Stimulated activated naive CD8-positive, alpha-beta T cell treated with anti-CD3 and anti-CD28 coated beads, Interleukin-15, amount 100 ng/mL, for 72 hours (primary cell): ENCODE data around the gene B3GNT7.
"Not testable (repeated sequence)": the region's sequence is repeated elsewhere in the genome, so short reads cannot be mapped to it uniquely, and the experiment has no call there.

Source experiments
- ATAC-seq: fragments of 150-1000 bp; cut with Tn5 transposase; 2 replicates; pipeline ENCODE4 v1.10.0; 2021; ENCODE audit warnings: mild to moderate bottlenecking, moderate library complexity
- DNase-seq, 2 donors: peaks; one replicate each; pipeline ENCODE4 v3.0.0; 2021 to 2022
- H3K27ac Mint-ChIP-seq, 2 donors: one replicate each; pipeline ENCODE4 v1.8.0; 2022; ENCODE audit warnings: mild to moderate bottlenecking in 2 of 2, mixed read lengths in 2 of 2, moderate library complexity in 2 of 2
- H3K27me3 Mint-ChIP-seq: one replicate; pipeline ENCODE4 v1.8.0; 2022; ENCODE audit warnings: mixed read lengths
- H3K4me1 Mint-ChIP-seq: one replicate; pipeline ENCODE4 v1.8.0; 2022; ENCODE audit warnings: mild to moderate bottlenecking, mixed read lengths
- H3K4me3 Mint-ChIP-seq, 2 donors: one replicate each; pipeline ENCODE4 v1.8.0; 2022; ENCODE audit warnings: mild to moderate bottlenecking in 2 of 2, mixed read lengths in 2 of 2, moderate library complexity in 1 of 2
- H3K9me3 Mint-ChIP-seq, 2 donors: one replicate each; pipeline ENCODE4 v1.8.0; 2022; ENCODE audit warnings: mixed read lengths in 2 of 2

B3GNT7 gene

GRCh38 chr2:231395188-231396057 lies at the start of gene B3GNT7:
Gene B3GNT7 (plus strand): TSS chr2:231395710. CDS start chr2:231395804, 94 bp downstream.
- peak; percentile 37 for ATAC-seq
- no peak for DNase-seq
- H3K27ac Mint-ChIP-seq, result peak within 1 kb of the TSS in 1 of 2 donors; percentile 74
- peak within 1 kb of the TSS; percentile 76 to 91 for H3K4me3 Mint-ChIP-seq
- no peaks in the 10 kb centered on the region for H3K9me3 Mint-ChIP-seq
- H3K4me1 Mint-ChIP-seq, result peaks cover 44% of the 10 kb centered on the region
- peaks cover 68% of the 10 kb centered on the region for H3K27me3 Mint-ChIP-seq

DNA sequence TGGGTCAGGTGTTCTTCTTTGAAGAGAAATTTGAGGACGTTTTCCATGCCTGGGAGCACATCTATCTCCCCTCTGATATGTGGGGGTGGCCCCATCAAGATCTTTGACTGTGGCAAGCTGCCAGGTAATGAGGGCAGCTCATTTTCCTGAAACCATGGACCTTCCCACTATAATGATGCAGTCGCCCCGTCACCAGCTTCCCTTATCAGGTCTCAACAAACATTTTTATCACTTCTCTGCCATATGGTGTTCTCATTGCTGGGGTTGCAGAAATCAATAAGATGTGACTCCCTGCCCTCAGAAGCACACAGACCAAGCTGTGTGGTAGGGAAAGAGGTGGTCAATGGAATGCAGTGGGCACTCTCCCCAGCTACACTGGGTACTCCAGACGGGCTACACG lies 48.4 kb upstream of the B3GNT7 start:
- no peak overlapping the region for H3K4me3 Mint-ChIP-seq
- no peak for ATAC-seq
- no peak overlapping the region for H3K27ac Mint-ChIP-seq
- H3K27me3 Mint-ChIP-seq, result no peaks in the 10 kb centered on the region
- H3K9me3 Mint-ChIP-seq, result no peaks in the 10 kb centered on the region
- no peak for DNase-seq
- no peaks in the 10 kb centered on the region for H3K4me1 Mint-ChIP-seq

DNA sequence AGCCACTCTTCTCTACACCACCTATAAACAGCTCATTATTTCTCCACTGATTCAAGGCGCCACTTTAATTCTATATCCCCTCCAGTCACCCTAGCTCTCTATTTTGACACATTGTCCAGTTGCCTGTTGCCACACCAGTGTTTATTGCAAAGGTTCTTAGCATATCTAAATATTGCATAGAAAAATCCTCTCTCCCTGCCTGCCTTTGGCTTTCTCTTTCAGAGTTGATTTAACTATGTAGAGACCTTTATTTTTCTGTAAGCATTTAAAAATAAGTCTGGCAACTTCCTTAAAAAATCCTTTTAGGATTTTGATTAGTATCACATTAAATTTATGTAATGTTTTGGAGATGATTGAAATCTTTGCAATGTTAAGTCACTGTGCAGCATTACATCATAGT lies 47.9 kb upstream of the B3GNT7 start:
- Mint-ChIP-seq H3K27ac (no peak overlapping the region), H3K27me3 (no peaks in the 10 kb centered on the region), H3K4me1 (no peaks in the 10 kb centered on the region), H3K9me3 (no peaks in the 10 kb centered on the region), H3K4me3 (no peak overlapping the region)
- ATAC-seq, result no peak
- no peak for DNase-seq

- DNase-seq (no peak), ATAC-seq (no peak)
- H3K27ac Mint-ChIP-seq, result no peak overlapping the region
- H3K9me3 Mint-ChIP-seq, result no peaks in the 10 kb centered on the region
- no peaks in the 10 kb centered on the region for H3K27me3 Mint-ChIP-seq
- no peak overlapping the region for H3K4me3 Mint-ChIP-seq
- no peaks in the 10 kb centered on the region for H3K4me1 Mint-ChIP-seq
These were observed 47.3 kb upstream of the B3GNT7 start for GRCh38 chr2:231348173-231348572.

DNA sequence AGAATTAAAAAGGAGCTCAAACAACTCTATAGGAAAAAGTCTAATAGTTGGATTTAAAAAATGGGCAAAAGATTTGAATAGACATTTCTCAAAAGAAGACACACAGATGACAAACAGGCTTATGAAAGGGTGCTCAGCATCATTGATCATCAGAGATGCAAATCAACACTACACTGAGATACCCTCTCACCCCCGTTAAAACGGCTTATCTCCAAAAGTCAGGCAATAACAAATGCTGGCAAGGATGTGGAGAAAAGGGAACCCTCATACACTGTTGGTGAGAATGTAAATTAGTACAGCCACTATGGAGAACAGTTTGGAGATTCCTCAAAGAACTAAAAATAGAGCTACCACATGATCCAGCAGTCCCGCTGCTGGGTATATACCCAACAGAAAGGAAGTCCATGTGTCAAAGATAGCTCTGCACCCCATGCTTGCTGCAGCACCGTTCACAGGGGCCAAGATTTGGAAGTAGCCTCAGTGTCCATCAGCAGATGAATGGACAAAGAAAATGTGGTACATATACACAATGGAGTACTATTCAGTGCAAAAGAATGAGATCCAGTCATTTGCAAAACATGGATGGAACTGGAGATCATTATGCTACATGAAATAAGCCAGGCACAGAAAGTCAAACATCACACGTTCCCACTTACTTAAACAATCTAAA lies 46.7 kb upstream of the B3GNT7 start:
- H3K27me3 Mint-ChIP-seq, result no peaks in the 10 kb centered on the region
- no peak overlapping the region for H3K27ac Mint-ChIP-seq

DNA sequence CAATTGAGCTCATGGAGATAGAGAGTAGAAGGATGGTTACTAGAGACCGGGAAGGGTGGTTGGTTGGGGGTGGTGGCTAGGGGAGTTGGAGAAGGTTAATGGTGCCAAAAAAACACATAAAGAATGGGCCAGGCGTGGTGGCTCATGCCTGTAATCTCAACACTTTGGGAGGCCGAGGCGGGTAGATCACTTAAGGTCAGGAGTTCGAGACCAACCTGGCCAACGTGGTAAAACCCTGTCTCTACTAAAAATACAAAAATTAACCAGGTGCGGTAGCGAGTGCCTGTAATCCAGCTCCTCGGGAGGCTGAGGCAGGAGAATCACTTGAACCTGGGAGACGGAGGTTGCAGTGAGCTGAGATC lies 46.2 kb upstream of the B3GNT7 start:
- not testable (repeated sequence) for ATAC-seq, H3K9me3 Mint-ChIP-seq, H3K4me1 Mint-ChIP-seq, H3K4me3 Mint-ChIP-seq, H3K27ac Mint-ChIP-seq, H3K27me3 Mint-ChIP-seq, DNase-seq

More for the DNA sequence above, 46.7 kb upstream of the B3GNT7 start:
- ATAC-seq (no peak), DNase-seq (no peak)
- Mint-ChIP-seq H3K4me1 (no peaks in the 10 kb centered on the region), H3K9me3 (no peaks in the 10 kb centered on the region), H3K4me3 (no peak overlapping the region)

DNA sequence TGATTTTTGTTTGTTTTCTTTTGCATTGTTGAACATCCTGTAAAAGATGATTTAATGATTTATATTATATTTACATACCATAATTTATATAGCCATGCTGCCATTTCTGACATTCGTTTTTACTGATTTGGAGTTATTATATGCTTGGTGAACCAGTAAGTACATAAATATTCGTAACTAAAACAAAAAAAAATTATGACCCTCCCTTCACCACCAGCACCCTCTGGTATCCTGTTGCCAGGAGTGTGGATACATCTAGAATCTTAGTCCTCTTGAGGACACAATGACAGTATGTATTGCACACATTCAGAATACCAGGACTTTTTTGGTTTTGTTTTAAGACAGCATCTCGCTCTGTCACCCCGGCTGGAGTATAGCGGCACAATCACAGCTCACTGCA lies 43.9 kb upstream of the B3GNT7 start:
- Mint-ChIP-seq H3K9me3 (no peaks in the 10 kb centered on the region), H3K4me1 (no peaks in the 10 kb centered on the region), H3K27ac (no peak overlapping the region), H3K4me3 (no peak overlapping the region), H3K27me3 (no peaks in the 10 kb centered on the region)
- no peak for ATAC-seq
- no peak for DNase-seq

GRCh38 chr2:231353469-231353868 lies 42.0 kb upstream of the B3GNT7 start:
- H3K27me3 Mint-ChIP-seq, result no peaks in the 10 kb centered on the region
- H3K4me1 Mint-ChIP-seq, result no peaks in the 10 kb centered on the region
- no peak overlapping the region for H3K27ac Mint-ChIP-seq
- H3K4me3 Mint-ChIP-seq, result no peak overlapping the region
- H3K9me3 Mint-ChIP-seq, result no peaks in the 10 kb centered on the region
- ATAC-seq (no peak), DNase-seq (no peak)

- DNase-seq, result no peak
- Mint-ChIP-seq H3K27ac (no peak overlapping the region), H3K9me3 (no peaks in the 10 kb centered on the region), H3K4me1 (peaks cover 1% of the 10 kb centered on the region), H3K4me3 (no peak overlapping the region), H3K27me3 (no peaks in the 10 kb centered on the region)
- no peak for ATAC-seq
These were observed 39.7 kb upstream of the B3GNT7 start for GRCh38 chr2:231355508-231356465.

- ATAC-seq, result no peak
These were observed 39.1 kb upstream of the B3GNT7 start for GRCh38 chr2:231356466-231356844.

DNA sequence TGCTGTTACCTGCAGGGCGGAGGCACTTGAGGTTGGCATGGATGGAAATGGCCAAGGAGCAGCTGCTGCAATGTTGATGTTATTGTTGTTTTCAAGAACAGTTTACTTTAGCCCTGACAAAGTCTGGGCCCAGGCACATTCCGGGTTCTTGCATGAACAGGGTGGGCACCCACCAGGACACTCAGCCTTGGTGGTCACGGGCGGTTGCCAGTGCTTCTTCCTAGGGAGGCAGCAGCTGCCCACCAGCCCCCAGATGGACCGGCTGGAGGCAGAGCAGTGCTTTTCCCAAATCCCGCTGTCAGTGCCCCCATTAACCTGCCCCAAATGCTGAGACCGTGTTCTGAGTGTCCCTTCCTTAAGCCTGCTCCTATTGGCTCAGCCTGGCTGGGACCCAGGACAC lies 38.5 kb upstream of the B3GNT7 start:
- no peak overlapping the region for H3K4me3 Mint-ChIP-seq
- no peak overlapping the region for H3K27ac Mint-ChIP-seq
- no peaks in the 10 kb centered on the region for H3K27me3 Mint-ChIP-seq
- DNase-seq, result no peak
- H3K4me1 Mint-ChIP-seq, result peaks cover 14% of the 10 kb centered on the region
- no peaks in the 10 kb centered on the region for H3K9me3 Mint-ChIP-seq
- ATAC-seq, result no peak

More at GRCh38 chr2:231356466-231356844, 39.1 kb upstream of the B3GNT7 start:
- H3K9me3 Mint-ChIP-seq, result no peaks in the 10 kb centered on the region
- DNase-seq, result no peak
- H3K4me3 Mint-ChIP-seq, result no peak overlapping the region
- H3K4me1 Mint-ChIP-seq, result peaks cover 8% of the 10 kb centered on the region
- no peak overlapping the region for H3K27ac Mint-ChIP-seq
- no peaks in the 10 kb centered on the region for H3K27me3 Mint-ChIP-seq

DNA sequence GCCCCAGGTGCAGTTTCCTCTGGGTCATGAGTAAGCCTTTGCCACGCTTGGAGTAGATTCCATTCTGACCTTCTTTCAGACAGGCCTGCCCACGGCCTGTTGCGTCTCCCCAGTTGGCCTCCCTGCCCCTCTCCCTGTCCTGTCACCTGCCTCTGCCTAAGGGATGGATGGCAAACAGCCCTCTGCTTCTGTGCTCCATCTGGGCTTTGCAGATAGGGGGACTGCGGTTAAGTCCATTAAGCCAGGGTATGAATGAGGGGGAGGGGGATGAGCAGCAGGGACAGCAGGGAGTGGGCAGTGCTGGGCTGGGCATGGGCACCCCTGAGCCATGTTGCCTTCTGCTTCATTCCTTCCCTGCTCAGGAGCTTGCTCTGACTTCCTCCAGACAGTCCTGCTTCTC lies 37.6 kb upstream of the B3GNT7 start:
- H3K9me3 Mint-ChIP-seq, result no peaks in the 10 kb centered on the region
- no peak for DNase-seq
- ATAC-seq, result no peak
- peaks cover 22% of the 10 kb centered on the region for H3K4me1 Mint-ChIP-seq
- no peak overlapping the region for H3K4me3 Mint-ChIP-seq
- H3K27me3 Mint-ChIP-seq, result no peaks in the 10 kb centered on the region
- H3K27ac Mint-ChIP-seq, result peak overlapping the region in 1 of 2 donors; percentile 89

DNA sequence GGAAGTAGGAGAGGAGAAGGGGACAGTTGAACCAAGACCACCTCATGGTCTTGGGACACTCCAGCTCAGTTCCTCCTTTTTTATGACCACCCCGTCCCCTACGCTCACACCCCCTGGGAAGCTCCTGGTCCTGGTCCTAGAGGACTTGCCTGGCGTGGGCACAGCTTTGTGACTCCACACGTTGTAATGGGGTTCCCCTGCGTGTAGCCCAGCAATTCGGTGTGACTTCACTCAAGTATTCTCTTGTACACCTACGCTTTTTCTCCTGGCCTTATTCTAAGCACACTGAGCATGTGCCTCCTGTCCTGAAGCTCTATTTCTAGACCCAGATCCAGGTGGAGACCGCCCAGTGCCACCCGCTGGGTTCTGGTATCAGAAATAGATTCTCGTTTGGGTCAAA lies 36.1 kb upstream of the B3GNT7 start:
- Mint-ChIP-seq H3K4me3 (no peak overlapping the region), H3K27ac (peak overlapping the region in 1 of 2 donors; percentile 90), H3K27me3 (no peaks in the 10 kb centered on the region), H3K9me3 (no peaks in the 10 kb centered on the region), H3K4me1 (peaks cover 25% of the 10 kb centered on the region)
- no peak for ATAC-seq
- no peak for DNase-seq

GRCh38 chr2:231359948-231360347 lies 35.6 kb upstream of the B3GNT7 start:
- ATAC-seq, result no peak
- Mint-ChIP-seq H3K4me1 (peaks cover 25% of the 10 kb centered on the region), H3K27ac (peak overlapping the region in 1 of 2 donors; percentile 90), H3K4me3 (no peak overlapping the region), H3K9me3 (no peaks in the 10 kb centered on the region), H3K27me3 (no peaks in the 10 kb centered on the region)
- no peak for DNase-seq

GRCh38 chr2:231360401-231360800 lies 35.1 kb upstream of the B3GNT7 start:
- Mint-ChIP-seq H3K4me3 (no peak overlapping the region), H3K4me1 (peaks cover 25% of the 10 kb centered on the region), H3K27ac (no peak overlapping the region), H3K27me3 (no peaks in the 10 kb centered on the region), H3K9me3 (no peaks in the 10 kb centered on the region)
- DNase-seq (no peak), ATAC-seq (no peak)
